Measurements from ENCODE around the gene ENO4. TPM values are rescaled to one million over a fixed set of nuclear protein-coding genes. Genes with fewer than 3 reads are reported as not detected.

ENO4 gene
- total RNA-seq, 4 donors from 2014 or later, result 0.17 to 1.1 (median 0.29) TPM; not detected in 1

GRCh38 chr10:116828116-116828515 lies 21.2 kb upstream of the ENO4 start:
- intact Hi-C loops (cut with DNase I), result no loop called here
- no peak for DNase-seq (ENCODE audit: extremely low spot score)
- 77% methylated on average over 2 of the region's 2 CpGs for WGBS
- peaks cover 0 to 32% (median 2%) of the 10 kb centered on the region in 4 donors for H3K36me3 ChIP-seq
- H3K27me3 ChIP-seq, result no peaks in the 10 kb centered on the region
- no peak overlapping the region for H3K4me3 ChIP-seq
- H3K4me1 ChIP-seq, result no peaks in the 10 kb centered on the region
- H3K9me3 ChIP-seq, result no peaks in the 10 kb centered on the region
- H3K27ac ChIP-seq (replicated peaks in 1 of 4), result no peak overlapping the region
- TF ChIP-seq POLR2AphosphoS5 (IDR thresholded peaks at IDR 0.05), result no peak
- no peak for TF ChIP-seq EP300 (IDR thresholded peaks at IDR 0.05)
- TF ChIP-seq, protein P1, sequence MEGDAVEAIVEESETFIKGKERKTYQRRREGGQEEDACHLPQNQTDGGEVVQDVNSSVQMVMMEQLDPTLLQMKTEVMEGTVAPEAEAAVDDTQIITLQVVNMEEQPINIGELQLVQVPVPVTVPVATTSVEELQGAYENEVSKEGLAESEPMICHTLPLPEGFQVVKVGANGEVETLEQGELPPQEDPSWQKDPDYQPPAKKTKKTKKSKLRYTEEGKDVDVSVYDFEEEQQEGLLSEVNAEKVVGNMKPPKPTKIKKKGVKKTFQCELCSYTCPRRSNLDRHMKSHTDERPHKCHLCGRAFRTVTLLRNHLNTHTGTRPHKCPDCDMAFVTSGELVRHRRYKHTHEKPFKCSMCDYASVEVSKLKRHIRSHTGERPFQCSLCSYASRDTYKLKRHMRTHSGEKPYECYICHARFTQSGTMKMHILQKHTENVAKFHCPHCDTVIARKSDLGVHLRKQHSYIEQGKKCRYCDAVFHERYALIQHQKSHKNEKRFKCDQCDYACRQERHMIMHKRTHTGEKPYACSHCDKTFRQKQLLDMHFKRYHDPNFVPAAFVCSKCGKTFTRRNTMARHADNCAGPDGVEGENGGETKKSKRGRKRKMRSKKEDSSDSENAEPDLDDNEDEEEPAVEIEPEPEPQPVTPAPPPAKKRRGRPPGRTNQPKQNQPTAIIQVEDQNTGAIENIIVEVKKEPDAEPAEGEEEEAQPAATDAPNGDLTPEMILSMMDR (IDR thresholded peaks at IDR 0.05), result no peak
- TF ChIP-seq POLR2A (IDR thresholded peaks at IDR 0.05; ENCODE audit: low read depth), result no peak

DNA sequence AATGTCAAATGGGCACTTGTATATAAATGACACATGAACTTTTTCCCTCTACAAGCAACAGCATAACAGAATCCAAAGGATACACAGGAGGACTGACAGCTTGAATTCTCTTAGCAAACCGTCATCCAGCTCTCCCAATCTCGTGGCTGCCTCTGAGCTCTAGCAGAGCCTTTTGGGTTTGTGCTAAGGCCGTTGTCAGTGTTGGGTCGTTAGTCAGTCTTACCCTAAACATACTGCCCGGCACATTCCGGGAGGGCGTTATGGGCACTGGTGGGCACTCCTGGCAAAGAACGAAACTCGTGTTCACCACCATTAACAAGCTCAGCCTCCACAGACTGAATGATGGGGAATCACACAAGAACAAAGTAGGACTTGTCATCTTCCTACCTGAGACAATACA lies 19.6 kb upstream of the ENO4 start:
- TF ChIP-seq POLR2AphosphoS5 (IDR thresholded peaks at IDR 0.05) (no peak), EP300 (IDR thresholded peaks at IDR 0.05) (no peak), POLR2A (IDR thresholded peaks at IDR 0.05; ENCODE audit: low read depth) (no peak)
- TF ChIP-seq, protein P1 (IDR thresholded peaks at IDR 0.05), result no peak
- intact Hi-C loops (cut with DNase I), result no loop called here
- no peak for DNase-seq (ENCODE audit: extremely low spot score)
- no peak overlapping the region for H3K27ac ChIP-seq (replicated peaks in 1 of 4)
- WGBS, result 91% methylated on average over 7 of the region's 9 CpGs
- H3K36me3 ChIP-seq, result peaks cover 0 to 42% (median 2%) of the 10 kb centered on the region in 4 donors
- no peaks in the 10 kb centered on the region for H3K4me1 ChIP-seq
- no peaks in the 10 kb centered on the region for H3K9me3 ChIP-seq
- H3K4me3 ChIP-seq, result no peak overlapping the region
- no peaks in the 10 kb centered on the region for H3K27me3 ChIP-seq

DNA sequence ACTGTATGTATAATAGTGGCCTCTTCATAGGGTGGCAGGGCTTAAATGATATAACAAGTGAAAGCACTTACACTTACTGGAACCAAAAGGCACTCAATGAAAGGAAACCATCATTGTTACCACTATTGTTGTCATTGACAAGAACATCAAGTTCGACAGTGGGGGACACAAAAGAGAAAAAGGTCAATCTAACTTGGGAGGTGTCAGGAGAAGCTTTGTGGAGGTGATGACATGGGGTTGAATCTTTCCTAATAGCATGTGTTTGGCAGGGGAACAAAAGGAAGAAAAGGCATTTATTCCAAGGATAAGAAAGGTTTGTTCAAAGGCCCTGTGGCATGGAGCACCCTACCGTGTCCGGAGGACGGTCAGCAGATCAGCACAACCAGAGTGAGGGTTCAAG lies 18.2 kb upstream of the ENO4 start:
- Histone ChIP-seq H3K4me1 (no peaks in the 10 kb centered on the region), H3K4me3 (no peak overlapping the region), H3K27ac (replicated peaks in 1 of 4) (no peak overlapping the region), H3K27me3 (no peaks in the 10 kb centered on the region), H3K36me3 (peaks cover 0 to 42% (median 2%) of the 10 kb centered on the region in 4 donors), H3K9me3 (no peaks in the 10 kb centered on the region)
- no peak for DNase-seq (ENCODE audit: extremely low spot score)
- TF ChIP-seq POLR2A (IDR thresholded peaks at IDR 0.05; ENCODE audit: low read depth), result no peak
- TF ChIP-seq EP300 (IDR thresholded peaks at IDR 0.05), result no peak
- TF ChIP-seq, protein P1 (IDR thresholded peaks at IDR 0.05), result no peak
- no peak for TF ChIP-seq POLR2AphosphoS5 (IDR thresholded peaks at IDR 0.05)
- WGBS, result 94% methylated on average over 4 of the region's 4 CpGs
- intact Hi-C loops (cut with DNase I), result no loop called here

DNA sequence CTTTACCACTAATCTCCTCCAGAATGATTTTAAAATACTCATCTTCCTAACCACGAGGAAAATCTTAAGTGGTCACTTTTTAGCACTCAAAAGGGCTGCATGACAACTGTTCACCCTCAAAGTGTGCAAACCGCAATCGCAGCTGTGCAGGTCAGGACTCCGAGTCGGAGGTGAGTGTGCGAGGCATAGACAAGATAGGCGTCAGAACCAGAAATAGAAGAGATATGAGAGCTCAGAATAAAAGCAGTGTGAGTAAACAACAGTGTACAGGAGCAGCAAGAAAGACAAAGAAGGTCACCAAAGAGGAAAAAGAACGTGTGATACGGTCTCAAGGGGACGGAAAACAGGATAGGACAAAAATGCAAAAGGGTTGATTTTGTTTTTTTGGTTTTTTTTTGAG lies 17.5 kb upstream of the ENO4 start:
- TF ChIP-seq POLR2A (IDR thresholded peaks at IDR 0.05; ENCODE audit: low read depth) (no peak), POLR2AphosphoS5 (IDR thresholded peaks at IDR 0.05) (no peak), EP300 (IDR thresholded peaks at IDR 0.05) (no peak)
- TF ChIP-seq, protein P1 (IDR thresholded peaks at IDR 0.05), result no peak
- no peak overlapping the region for H3K27ac ChIP-seq (replicated peaks in 1 of 4)
- peaks cover 0 to 42% (median 2%) of the 10 kb centered on the region in 4 donors for H3K36me3 ChIP-seq
- intact Hi-C loops (cut with DNase I), result no loop called here
- no peaks in the 10 kb centered on the region for H3K4me1 ChIP-seq
- no peak for DNase-seq (ENCODE audit: extremely low spot score)
- WGBS, result 76% methylated on average over 10 of the region's 10 CpGs
- H3K4me3 ChIP-seq, result no peak overlapping the region
- H3K9me3 ChIP-seq, result no peaks in the 10 kb centered on the region
- no peaks in the 10 kb centered on the region for H3K27me3 ChIP-seq
